Measurements from ENCODE around the gene CRYZL1. TPM values are rescaled to one million over a fixed set of nuclear protein-coding genes. Genes with fewer than 3 reads are reported as not detected.

Gene CRYZL1
- total RNA-seq, 6 experiments from 2014 or later: 9.7 to 16.3 (median 13.2) TPM

DNA sequence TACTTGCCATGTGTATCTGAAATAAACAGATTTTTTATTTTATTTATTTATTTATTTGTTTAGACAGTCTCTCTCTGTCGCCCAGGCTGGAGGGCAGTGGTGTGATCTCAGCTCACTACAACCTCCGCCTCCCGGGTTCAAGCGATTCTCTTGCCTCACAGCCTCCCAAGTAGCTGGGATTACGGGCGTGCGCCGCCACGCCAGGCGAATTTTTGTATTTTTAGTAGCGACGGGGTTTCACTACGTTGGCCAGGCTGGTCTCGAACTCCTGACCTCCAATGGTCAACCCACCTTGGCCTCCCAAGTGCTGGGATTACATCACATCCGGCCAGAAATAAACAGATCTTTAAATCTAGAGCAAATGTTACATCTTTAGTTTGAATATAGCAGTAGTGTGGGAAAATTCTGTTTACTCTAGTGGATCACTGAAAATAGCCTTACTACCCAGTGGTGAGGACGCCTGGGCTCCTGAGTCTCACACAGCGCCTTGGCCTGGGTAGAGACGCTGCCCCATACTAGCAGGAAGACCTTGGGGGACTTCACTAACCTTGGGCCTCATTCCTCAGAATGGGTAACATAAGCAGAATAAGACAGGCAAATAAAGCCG is 100.3 kb downstream of the CRYZL1 start:
- Histone ChIP-seq H3K9me3 (no peaks in the 10 kb centered on the region), H3K27me3 (no peaks in the 10 kb centered on the region), H3K4me1 (peaks cover 0 to 27% (median 11%) of the 10 kb centered on the region in 4 donors), H3K4me3 (peak overlapping the region; percentile 68 to 86 (median 75)), H3K27ac (peak overlapping the region; percentile 95 to 98 (median 95)), H3K36me3 (peaks cover 0 to 25% (median 5%) of the 10 kb centered on the region in 4 donors)
- no peak for DNase-seq
- no peak for TF ChIP-seq POLR2A (IDR thresholded peaks at IDR 0.05)
- TF ChIP-seq, protein P1, sequence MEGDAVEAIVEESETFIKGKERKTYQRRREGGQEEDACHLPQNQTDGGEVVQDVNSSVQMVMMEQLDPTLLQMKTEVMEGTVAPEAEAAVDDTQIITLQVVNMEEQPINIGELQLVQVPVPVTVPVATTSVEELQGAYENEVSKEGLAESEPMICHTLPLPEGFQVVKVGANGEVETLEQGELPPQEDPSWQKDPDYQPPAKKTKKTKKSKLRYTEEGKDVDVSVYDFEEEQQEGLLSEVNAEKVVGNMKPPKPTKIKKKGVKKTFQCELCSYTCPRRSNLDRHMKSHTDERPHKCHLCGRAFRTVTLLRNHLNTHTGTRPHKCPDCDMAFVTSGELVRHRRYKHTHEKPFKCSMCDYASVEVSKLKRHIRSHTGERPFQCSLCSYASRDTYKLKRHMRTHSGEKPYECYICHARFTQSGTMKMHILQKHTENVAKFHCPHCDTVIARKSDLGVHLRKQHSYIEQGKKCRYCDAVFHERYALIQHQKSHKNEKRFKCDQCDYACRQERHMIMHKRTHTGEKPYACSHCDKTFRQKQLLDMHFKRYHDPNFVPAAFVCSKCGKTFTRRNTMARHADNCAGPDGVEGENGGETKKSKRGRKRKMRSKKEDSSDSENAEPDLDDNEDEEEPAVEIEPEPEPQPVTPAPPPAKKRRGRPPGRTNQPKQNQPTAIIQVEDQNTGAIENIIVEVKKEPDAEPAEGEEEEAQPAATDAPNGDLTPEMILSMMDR (IDR thresholded peaks at IDR 0.05): no peak
- no peak for ATAC-seq
- 25% methylated on average over 19 of the region's 19 CpGs for WGBS (ENCODE audit: insufficient coverage, low coverage, low lambda C conversion rate, missing lambda C conversion rate)
- intact Hi-C loops (cut with DNase I): no loop called here

DNA sequence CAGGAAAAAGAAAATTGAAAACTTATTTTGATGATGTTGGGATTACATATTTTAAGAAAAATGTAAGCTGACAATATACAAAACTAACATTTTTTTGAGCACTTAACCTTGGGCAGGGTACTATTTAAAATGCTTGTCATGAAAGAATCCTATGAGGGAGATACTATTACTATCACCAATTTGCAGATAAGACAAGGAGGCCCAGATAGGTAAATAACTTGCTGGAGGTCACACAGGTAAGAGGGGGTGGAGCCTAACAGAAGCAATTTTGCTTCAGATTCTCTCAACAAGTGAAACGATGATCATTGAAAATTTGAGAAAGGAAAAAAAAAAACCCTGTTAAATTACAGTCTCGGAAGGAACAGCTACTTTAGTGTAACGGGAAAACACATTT is 100.8 kb downstream of the CRYZL1 start:
- Histone ChIP-seq H3K4me1 (peaks cover 0 to 24% (median 10%) of the 10 kb centered on the region in 4 donors), H3K27ac (peak overlapping the region in 2 of 3 donors; percentile 95 to 98)
- intact Hi-C loops (cut with DNase I): no loop called here

DNA sequence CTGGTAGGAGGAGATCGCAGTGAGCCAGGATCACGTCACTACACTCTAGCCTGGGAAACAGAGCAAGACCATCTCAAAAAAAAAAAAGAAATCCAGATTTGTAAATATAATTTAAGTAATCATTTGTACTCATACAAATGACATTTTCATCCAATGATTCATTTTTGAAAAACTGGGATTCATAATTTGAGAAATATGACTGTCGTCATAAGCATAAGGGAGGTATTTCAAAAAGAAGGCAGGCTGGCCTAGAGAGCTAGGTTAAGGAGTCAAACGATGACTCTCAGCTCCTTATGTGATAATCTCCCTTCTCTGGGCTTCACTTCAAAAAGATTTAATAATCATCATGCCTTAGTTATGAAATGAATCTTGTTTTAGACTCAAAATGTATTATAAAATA is 101.9 kb downstream of the CRYZL1 start:
- 76% methylated on average over 2 of the region's 4 CpGs for WGBS (ENCODE audit: insufficient coverage, low coverage, low lambda C conversion rate, missing lambda C conversion rate)
- ATAC-seq (no peak), DNase-seq (no peak)
- Histone ChIP-seq H3K27me3 (no peaks in the 10 kb centered on the region), H3K27ac (no peak overlapping the region), H3K4me1 (peaks cover 0 to 14% (median 7%) of the 10 kb centered on the region in 4 donors), H3K4me3 (no peak overlapping the region), H3K36me3 (peaks cover 0 to 33% (median 7%) of the 10 kb centered on the region in 4 donors), H3K9me3 (no peaks in the 10 kb centered on the region)
- no peak for TF ChIP-seq POLR2A (IDR thresholded peaks at IDR 0.05)
- TF ChIP-seq, protein P1 (IDR thresholded peaks at IDR 0.05): no peak
- intact Hi-C loops (cut with DNase I): no loop called here

More for the DNA sequence above, 100.8 kb downstream of the CRYZL1 start:
- ATAC-seq: no peak
- H3K27me3 ChIP-seq: no peaks in the 10 kb centered on the region
- DNase-seq: no peak
- H3K36me3 ChIP-seq: peaks cover 0 to 27% (median 5%) of the 10 kb centered on the region in 4 donors
- 59% methylated on average over 3 of the region's 3 CpGs for WGBS (ENCODE audit: insufficient coverage, low coverage, low lambda C conversion rate, missing lambda C conversion rate)
- peak overlapping the region; percentile 68 to 86 (median 75) for H3K4me3 ChIP-seq
- TF ChIP-seq POLR2A (IDR thresholded peaks at IDR 0.05): no peak
- TF ChIP-seq, protein P1 (IDR thresholded peaks at IDR 0.05): no peak
- H3K9me3 ChIP-seq: no peaks in the 10 kb centered on the region

Other genes with a start within 250 kb of the CRYZL1 start
- gene IFNGR2, start 238.3 kb downstream of the CRYZL1 start, total RNA-seq: 10 to 100 TPM; 16.0 to 39.1 (median 27.8) TPM
- 10 to 100 TPM; 13.0 to 35.4 (median 20.2) TPM for gene TMEM50B, start 161.8 kb downstream of the CRYZL1 start, total RNA-seq
- 1 to 10 TPM; 1.7 to 2.7 (median 1.9) TPM for gene DNAJC28, start 150.0 kb downstream of the CRYZL1 start, total RNA-seq
- 10 to 100 TPM; 23.0 to 93.5 (median 39.3) TPM for gene GART, start 99.6 kb downstream of the CRYZL1 start, total RNA-seq
- 100 to 1,000 TPM in 4 of 6 experiments, 10 to 100 TPM in 2; 86.7 to 212 (median 113) TPM for gene SON, start 98.7 kb downstream of the CRYZL1 start, total RNA-seq
- 10 to 100 TPM in 2 of 6 experiments, 1 to 10 TPM in 4; 6.0 to 13.7 (median 8.4) TPM for gene DONSON, start 53.1 kb downstream of the CRYZL1 start, total RNA-seq
- 10 to 100 TPM; 27.8 to 63.1 (median 33.8) TPM for gene ITSN1, start 760 bp upstream of the CRYZL1 start, total RNA-seq